K562 (cell line): Measurements from ENCODE around the gene RFNG. TPM values are rescaled to one million over a fixed set of nuclear protein-coding genes. Genes with fewer than 3 reads are reported as not detected.

ENCODE experiments used
- ATAC-seq: fragments of 200-7000 bp; cut with Tn5 transposase; 3 replicates; pipeline ENCODE4 v1.9.1; 2020; ENCODE audit warnings: moderate library complexity
- BruUV-seq: library from RNA; stranded (reverse); fragments of 400-500 nt; replicated peaks from 2 replicates; lab custom pipeline; 2021; lab: Mats Ljungman, UMichigan
- CTCF ChIA-PET: fragments of 300-600 bp; formaldehyde crosslinking; extraction: SDS; loops from one replicate; lab custom pipeline; 2021; ENCODE audit warnings: low intra/inter-chr PET ratio; lab: Yijun Ruan, JAX
- POLR2A ChIA-PET: fragments of 300-600, 350-650 bp; sonication (Branson Sonifier 250); formaldehyde crosslinking; extraction: SDS; loops from one replicate; lab custom pipeline; 2021; ENCODE audit warnings: antibody characterized with exemption, inconsistent platforms; lab: Yijun Ruan, JAX
- DNase-seq, 4 experiments: peaks; one replicate each; pipeline versions ENCODE4 v3.0.0 to v3.0.0-alpha.2; 2011 to 2018; ENCODE audit warnings: low spot score in 3 of 4, mixed read lengths in 3 of 4; ENCODE audit errors: extremely low read depth in 1 of 4
- FAIRE-seq: peaks from 2 replicates; lab custom pipeline; 2011; peaks lifted over from hg19 to GRCh38; lab: Jason Lieb, UNC
- H2AFZ ChIP-seq: 2 replicates; pipeline ENCODE4 v1.6.0; 2011; ENCODE audit warnings: low read depth, low read length, control low read depth, inconsistent platforms
- H3K27ac ChIP-seq: fragments of 200-600 bp; 3 replicates; pipeline ENCODE4 v1.8.0; 2011; ENCODE audit warnings: low read depth, mild to moderate bottlenecking, control low read depth, inconsistent platforms, low read length, moderate library complexity, mixed read lengths; ENCODE audit errors: extremely low read depth
- H3K27me3 ChIP-seq, 2 experiments: fragments of 300-600 bp in 1 of 2; 2 replicates in 1 of 2; 3 replicates in 1 of 2; pipeline versions ENCODE4 v1.6.0 to v1.8.0; 2011; ENCODE audit warnings: inconsistent platforms in 2 of 2, low read length in 2 of 2, mild to moderate bottlenecking in 1 of 2, mixed read lengths in 1 of 2, moderate library complexity in 1 of 2; ENCODE audit not compliant: control insufficient read depth in 2 of 2, insufficient read depth in 2 of 2
- H3K36me3 ChIP-seq: fragments of 300-600 bp; 3 replicates; pipeline ENCODE4 v1.8.0; 2011; ENCODE audit warnings: mild to moderate bottlenecking, low read length, inconsistent platforms; ENCODE audit not compliant: control insufficient read depth, insufficient read depth
- H3K4me1 ChIP-seq, 2 experiments: fragments of 200-600 bp in 1 of 2; replicated peaks in 1 of 2; 2 replicates in 1 of 2; 3 replicates in 1 of 2; pipeline versions ENCODE4 v1.5.1 to v1.8.0; 2011; ENCODE audit warnings: inconsistent platforms in 2 of 2, low read length in 2 of 2, mild to moderate bottlenecking in 1 of 2, mixed read lengths in 1 of 2, moderate library complexity in 1 of 2; ENCODE audit not compliant: control insufficient read depth in 2 of 2, insufficient read depth in 2 of 2
- H3K4me2 ChIP-seq: 2 replicates; pipeline ENCODE4 v1.6.1; 2011; ENCODE audit warnings: low read length, control low read depth, inconsistent platforms, mixed read lengths; ENCODE audit not compliant: insufficient read depth
- H3K4me3 ChIP-seq: fragments of 200-600 bp; sonication (generic), shearing (Covaris generic); 2 replicates; pipeline ENCODE4 v1.5.1; 2016; ENCODE audit warnings: control low read depth, inconsistent platforms
- H3K79me2 ChIP-seq: fragments of 200-600 bp; 3 replicates; pipeline ENCODE4 v1.8.0; 2011; ENCODE audit warnings: low read length, inconsistent platforms; ENCODE audit not compliant: control insufficient read depth, insufficient read depth
- H3K9ac ChIP-seq, 2 experiments: 2 replicates each; pipeline versions ENCODE4 v1.6.0 to v1.6.1; 2011; ENCODE audit warnings: low read depth in 2 of 2, low read length in 2 of 2, control low read depth in 1 of 2, inconsistent platforms in 1 of 2, mild to moderate bottlenecking in 1 of 2, mixed read lengths in 1 of 2; ENCODE audit not compliant: insufficient read depth in 1 of 2
- H3K9me1 ChIP-seq: one replicate; pipeline ENCODE4 v1.6.0; 2011; ENCODE audit warnings: inconsistent platforms, mild to moderate bottlenecking, low read length, moderate library complexity; ENCODE audit not compliant: control insufficient read depth, insufficient read depth
- H3K9me3 ChIP-seq: replicated peaks from 2 replicates; pipeline ENCODE4 v1.5.1; 2011; ENCODE audit warnings: low read depth, low read length, inconsistent platforms; ENCODE audit not compliant: control insufficient read depth, insufficient read depth
- H4K20me1 ChIP-seq: replicated peaks from 2 replicates; pipeline ENCODE4 v1.6.1; 2011; ENCODE audit warnings: low read length, inconsistent platforms, mixed read lengths; ENCODE audit not compliant: control insufficient read depth, insufficient read depth
- ETS1 ChIP-seq: conservative IDR thresholded peaks from 2 replicates; pipeline ENCODE4 v1.6.1; 2011; ENCODE audit warnings: low read depth, mild to moderate bottlenecking, low read length; ENCODE audit not compliant: control insufficient read depth
- HIVEP1 ChIP-seq: fragments of 250-450 bp; sonication (Bioruptor Pico); IDR thresholded peaks from 2 replicates; pipeline ENCODE4 v1.4.0; 2020; ENCODE audit warnings: mild to moderate bottlenecking
- HNRNPLL ChIP-seq: fragments of 200-400 bp; formaldehyde crosslinking; IDR thresholded peaks from 2 replicates; pipeline ENCODE4 v1.6.1; 2017; ENCODE audit warnings: low read length, low read depth, mild to moderate bottlenecking; ENCODE audit not compliant: poor library complexity, severe bottlenecking
- NFRKB ChIP-seq: fragments of 450-650 bp; IDR thresholded peaks from 2 replicates; pipeline ENCODE4 v1.6.1; 2016; ENCODE audit warnings: low read depth
- PCBP1 ChIP-seq: fragments of 200-400 bp; formaldehyde crosslinking; IDR thresholded peaks from 2 replicates; pipeline ENCODE4 v1.6.1; 2018; ENCODE audit warnings: mild to moderate bottlenecking, low read depth, low read length; ENCODE audit not compliant: poor library complexity, severe bottlenecking
- POLR2G ChIP-seq: fragments of 200-400 bp; formaldehyde crosslinking; IDR thresholded peaks from 2 replicates; pipeline ENCODE4 v1.6.1; 2017; ENCODE audit warnings: low read depth, mild to moderate bottlenecking, antibody characterized with exemption, low read length, moderate library complexity
- RBFOX2 ChIP-seq: fragments of 200-400 bp; formaldehyde crosslinking; IDR thresholded peaks from 2 replicates; pipeline ENCODE4 v1.6.1; 2017; ENCODE audit warnings: low read depth, mild to moderate bottlenecking, low read length, moderate library complexity
- RBM22 ChIP-seq: fragments of 200-400 bp; formaldehyde crosslinking; IDR thresholded peaks from 2 replicates; pipeline ENCODE4 v1.6.1; 2018; ENCODE audit warnings: low read length, low read depth; ENCODE audit not compliant: poor library complexity, severe bottlenecking
- ZNF184 ChIP-seq: sonication (generic); formaldehyde crosslinking; IDR thresholded peaks from 2 replicates; pipeline ENCODE4 v1.5.0; 2020; ENCODE audit warnings: missing genetic modification reagents
- WGBS: fragments of 100-300 bp; shearing (Covaris generic); methylation state at CpG from one replicate; pipeline ENCODE4 v1.1.6; 2016; ENCODE audit warnings: low coverage, mixed read lengths; ENCODE audit not compliant: insufficient coverage; ENCODE audit errors: missing lambda C conversion rate; 5-methylcytosine and 5-hydroxymethylcytosine counted together
- in situ Hi-C: fragments of 300-500 bp; cut with MboI; formaldehyde crosslinking; loops from 4 replicates; pipeline ENCODE4 v1.15.0; 2018; ENCODE audit warnings: inconsistent platforms, mixed read lengths
- intact Hi-C: fragments of 100-400 bp; cut with micrococcal nuclease; formaldehyde crosslinking; loops from 2 replicates; pipeline ENCODE4 v1.14.2; 2022
- polyA plus RNA-seq, 8 experiments: library from polyadenylated mRNA; depleted of rRNA in 4 of 8; stranded (reverse) in 5 of 8; unstranded in 3 of 8; fragments of >200 nt; fragmentation: Nextera tagmentation in 2 of 8; fragmentation: Illumina TruSeq in 1 of 8; extraction: Ambion mirVana in 2 of 8; extraction: Trizol in 1 of 8; gene quantifications; 2 replicates each; pipeline versions ENCODE4 v1.2.1 to v1.2.3, GENCODE V29; 2011 to 2014; ENCODE audit warnings: inconsistent platforms in 1 of 8, missing spikeins in 1 of 8
- total RNA-seq, 7 experiments: library from RNA; depleted of rRNA in 6 of 7; stranded (reverse); fragments of >200 nt in 6 of 7; fragmentation: Illumina TruSeq in 2 of 7; extraction: Trizol in 2 of 7; gene quantifications; 2 replicates each; pipeline versions ENCODE4 v1.2.1 to v1.2.3, GENCODE V29; 2011 to 2021; ENCODE audit warnings: low replicate concordance in 1 of 7

The RFNG gene
- total and polyA plus RNA-seq, 9 of the 15 experiments (the other 6 are each of a cell fraction or from before 2014, with no cell fraction given): 0.32 to 32.8 (median 9.5) TPM

DNA sequence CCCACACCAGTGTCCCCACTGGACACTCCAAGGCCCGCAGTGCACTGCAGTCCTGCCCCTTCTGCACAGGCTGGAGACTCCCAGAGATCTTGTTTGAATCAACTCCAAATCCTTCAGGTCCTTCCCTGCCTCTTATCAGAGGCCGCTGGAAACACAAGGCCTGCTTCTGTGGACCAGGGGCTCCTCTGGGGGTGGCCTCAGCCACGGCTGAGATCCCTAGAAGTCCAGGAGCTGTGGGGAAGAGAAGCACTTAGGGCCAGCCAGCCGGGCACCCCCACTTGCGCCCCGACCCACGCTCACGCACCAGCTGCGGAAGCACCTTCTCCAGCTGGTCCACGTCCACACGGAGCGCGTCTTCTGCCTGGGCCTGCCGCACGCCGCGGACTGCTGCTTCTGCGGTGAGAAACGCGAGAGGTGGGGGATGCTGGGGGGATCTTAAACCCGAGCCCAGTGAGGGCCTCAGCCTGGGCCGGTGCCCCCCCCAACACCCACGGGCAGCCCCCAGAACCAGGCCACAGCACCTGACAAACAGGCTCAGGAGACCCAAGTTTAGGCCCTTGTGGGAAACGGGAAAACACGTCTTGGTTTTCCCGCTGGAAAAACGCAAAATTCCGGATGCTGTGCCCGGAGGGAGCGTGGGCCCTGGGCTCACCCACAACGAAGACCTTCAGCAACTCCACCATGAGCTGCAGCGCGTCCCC is 32.5 kb downstream of the RFNG start:
- WGBS: 92% methylated on average over 30 of the region's 33 CpGs
- TSS peak; percentile 33 for BruUV-seq
- peaks cover 14 to 90% of the 10 kb centered on the region in 2 experiments for H3K4me1 ChIP-seq

More for the DNA sequence above, 32.5 kb downstream of the RFNG start:
- DNase-seq (no peak), ATAC-seq (no peak), FAIRE-seq (no peak)
- TF ChIP-seq POLR2G (peak; percentile 68), HIVEP1 (no peak), RBFOX2 (peak; percentile 49), ZNF184 (CRISPR knock-in tag) (no peak), RBM22 (peak; percentile 51), HNRNPLL (peak; percentile 16), ETS1 (no peak), PCBP1 (peak; percentile 45), NFRKB (no peak)
- Histone ChIP-seq H3K9me1 (no peaks in the 10 kb centered on the region), H3K4me2 (no peak overlapping the region), H4K20me1 (peaks cover 17% of the 10 kb centered on the region), H3K27me3 (no peaks in the 10 kb centered on the region), H2AFZ (no peak overlapping the region), H3K79me2 (peaks cover 36% of the 10 kb centered on the region), H3K36me3 (peaks cover 30% of the 10 kb centered on the region; the same call in 1 of the 3 replicates), H3K27ac (no peak overlapping the region), H3K4me3 (no peak overlapping the region), H3K9ac (peak overlapping the region in 1 of 2 experiments; percentile 5; a peak in 1 of 4 replicates), H3K9me3 (no peaks in the 10 kb centered on the region)
- POLR2A ChIA-PET: interaction anchor here (0.5 to 5.0 kb wide), 4 partner anchors 14 to 403 kb away, joined by 3 to 51 read pairs (median 3); partner anchors contain the start of gene DCXR
- CTCF ChIA-PET: interaction anchor here (6.6 kb wide), 1 partner anchor 59 kb away, joined by 103 read pairs; the partner anchor contains the start of gene NOTUM
- intact Hi-C loops (no loop called here), in situ Hi-C loops (no loop called here)
